Ascending aorta (tissue), 2 donors: Measurements from ENCODE around the gene NAP1L4. TPM values are rescaled to one million over a fixed set of nuclear protein-coding genes. Genes with fewer than 3 reads are reported as not detected.

Experiments
- DNase-seq, 2 donors: peaks; one replicate each; pipeline ENCODE4 v3.0.0-alpha.2; 2019; ENCODE audit warnings: low spot score in 2 of 2
- H3K27ac ChIP-seq, 2 donors: fragments of 200-600 bp; sonication (generic); one replicate each; pipeline ENCODE4 v1.5.1; 2016 to 2017; ENCODE audit warnings: mild to moderate bottlenecking in 1 of 2
- H3K27me3 ChIP-seq: fragments of 200-600 bp; sonication (generic); one replicate; pipeline ENCODE4 v1.5.1; 2017
- H3K36me3 ChIP-seq, 2 donors: fragments of 200-600 bp; sonication (generic); one replicate each; pipeline ENCODE4 v1.5.1; 2016
- H3K4me1 ChIP-seq, 2 donors: fragments of 200-600 bp; sonication (generic); one replicate each; pipeline ENCODE4 v1.5.1; 2016 to 2017; ENCODE audit warnings: mild to moderate bottlenecking in 1 of 2
- H3K4me3 ChIP-seq, 2 donors: fragments of 200-600 bp; sonication (generic); one replicate each; pipeline ENCODE4 v1.5.1; 2016 to 2017; ENCODE audit warnings: mild to moderate bottlenecking in 1 of 2
- H3K9me3 ChIP-seq, 2 donors: fragments of 200-600 bp; sonication (generic); one replicate each; pipeline ENCODE4 v1.5.1; 2016
- intact Hi-C: fragments of 100-400 bp; cut with DNase I; formaldehyde crosslinking; loops from one replicate; pipeline ENCODE4 v1.15.1; 2023
- total RNA-seq: library from RNA; depleted of rRNA; stranded (reverse); fragments of >200 nt; gene quantifications from one replicate; pipeline ENCODE4 v1.1.0, GENCODE V29; 2016
- TF ChIP-seq, protein P1 (sequence below), 3 experiments: fragments of 200-600 bp in 2 of 3; fragments of 450-650 bp in 1 of 3; sonication (generic) in 2 of 3; IDR thresholded peaks; one replicate each; pipeline ENCODE4 v1.5.1; 2016 to 2019; ENCODE audit warnings: antibody characterized with exemption in 3 of 3, mild to moderate bottlenecking in 1 of 3, moderate library complexity in 1 of 3

NAP1L4 gene
- total RNA-seq, 1 donor from 2014 or later, result 54.5 TPM

- Histone ChIP-seq H3K4me3 (no peak overlapping the region), H3K36me3 (no peaks in the 10 kb centered on the region), H3K27ac (no peak overlapping the region), H3K4me1 (no peaks in the 10 kb centered on the region), H3K27me3 (no peaks in the 10 kb centered on the region), H3K9me3 (no peaks in the 10 kb centered on the region)
- TF ChIP-seq, protein P1, sequence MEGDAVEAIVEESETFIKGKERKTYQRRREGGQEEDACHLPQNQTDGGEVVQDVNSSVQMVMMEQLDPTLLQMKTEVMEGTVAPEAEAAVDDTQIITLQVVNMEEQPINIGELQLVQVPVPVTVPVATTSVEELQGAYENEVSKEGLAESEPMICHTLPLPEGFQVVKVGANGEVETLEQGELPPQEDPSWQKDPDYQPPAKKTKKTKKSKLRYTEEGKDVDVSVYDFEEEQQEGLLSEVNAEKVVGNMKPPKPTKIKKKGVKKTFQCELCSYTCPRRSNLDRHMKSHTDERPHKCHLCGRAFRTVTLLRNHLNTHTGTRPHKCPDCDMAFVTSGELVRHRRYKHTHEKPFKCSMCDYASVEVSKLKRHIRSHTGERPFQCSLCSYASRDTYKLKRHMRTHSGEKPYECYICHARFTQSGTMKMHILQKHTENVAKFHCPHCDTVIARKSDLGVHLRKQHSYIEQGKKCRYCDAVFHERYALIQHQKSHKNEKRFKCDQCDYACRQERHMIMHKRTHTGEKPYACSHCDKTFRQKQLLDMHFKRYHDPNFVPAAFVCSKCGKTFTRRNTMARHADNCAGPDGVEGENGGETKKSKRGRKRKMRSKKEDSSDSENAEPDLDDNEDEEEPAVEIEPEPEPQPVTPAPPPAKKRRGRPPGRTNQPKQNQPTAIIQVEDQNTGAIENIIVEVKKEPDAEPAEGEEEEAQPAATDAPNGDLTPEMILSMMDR (IDR thresholded peaks at IDR 0.05), result no peak
- intact Hi-C loops, result no loop called here
- no peak for DNase-seq
Observed at GRCh38 chr11:2921261-2921660, 70.9 kb downstream of the NAP1L4 start.

- no peak for DNase-seq
- H3K4me1 ChIP-seq, result no peaks in the 10 kb centered on the region
- no peak overlapping the region for H3K4me3 ChIP-seq
- no peak overlapping the region for H3K27ac ChIP-seq
- TF ChIP-seq, protein P1 (IDR thresholded peaks at IDR 0.05), result no peak
- no peaks in the 10 kb centered on the region for H3K9me3 ChIP-seq
- no peaks in the 10 kb centered on the region for H3K36me3 ChIP-seq
- intact Hi-C loops, result no loop called here
- H3K27me3 ChIP-seq, result no peaks in the 10 kb centered on the region
Observed at GRCh38 chr11:2920343-2920742, 71.8 kb downstream of the NAP1L4 start.

GRCh38 chr11:2919837-2920236, 72.3 kb downstream of the NAP1L4 start:
- Histone ChIP-seq H3K27ac (no peak overlapping the region), H3K36me3 (no peaks in the 10 kb centered on the region), H3K4me3 (no peak overlapping the region), H3K4me1 (no peaks in the 10 kb centered on the region), H3K27me3 (no peaks in the 10 kb centered on the region), H3K9me3 (no peaks in the 10 kb centered on the region)
- intact Hi-C loops, result no loop called here
- DNase-seq, result no peak
- TF ChIP-seq, protein P1 (IDR thresholded peaks at IDR 0.05), result no peak

GRCh38 chr11:2919188-2919587, 72.9 kb downstream of the NAP1L4 start:
- no peaks in the 10 kb centered on the region for H3K36me3 ChIP-seq
- no peak for DNase-seq
- H3K27ac ChIP-seq, result no peak overlapping the region
- TF ChIP-seq, protein P1 (IDR thresholded peaks at IDR 0.05), result no peak
- no peaks in the 10 kb centered on the region for H3K27me3 ChIP-seq
- H3K4me3 ChIP-seq, result no peak overlapping the region
- intact Hi-C loops, result no loop called here
- H3K9me3 ChIP-seq, result no peaks in the 10 kb centered on the region
- H3K4me1 ChIP-seq, result no peaks in the 10 kb centered on the region

GRCh38 chr11:2917842-2918490, 74.2 kb downstream of the NAP1L4 start:
- Histone ChIP-seq H3K4me3 (no peak overlapping the region), H3K36me3 (no peaks in the 10 kb centered on the region), H3K9me3 (no peaks in the 10 kb centered on the region), H3K27ac (no peak overlapping the region), H3K4me1 (no peaks in the 10 kb centered on the region), H3K27me3 (no peaks in the 10 kb centered on the region)
- intact Hi-C loops, result no loop called here
- TF ChIP-seq, protein P1 (IDR thresholded peaks at IDR 0.05), result no peak
- DNase-seq, result no peak
